HepG2 (cell line): ENCODE measurements around the gene FAM174B. TPM values are rescaled to one million over a fixed set of nuclear protein-coding genes. Genes with fewer than 3 reads are reported as not detected.

ENCODE experiments used
- ATAC-seq: fragments of 200-7000 bp; cut with Tn5 transposase; 3 replicates; pipeline ENCODE4 v1.9.1; 2020; ENCODE audit warnings: mild to moderate bottlenecking, moderate library complexity
- BruUV-seq: library from RNA; stranded (reverse); fragments of 400-500 nt; replicated peaks from 2 replicates; lab custom pipeline; 2021; lab: Mats Ljungman, UMichigan
- CTCF ChIA-PET: fragments of 300-600 bp; formaldehyde crosslinking; extraction: SDS; loops from one replicate; lab custom pipeline; 2021; ENCODE audit warnings: low total read pairs, inconsistent platforms, low intra/inter-chr PET ratio; lab: Yijun Ruan, JAX
- POLR2A ChIA-PET: fragments of 350-600 bp; sonication (Branson Sonifier 250); formaldehyde crosslinking; loops from one replicate; lab custom pipeline; 2020; ENCODE audit warnings: antibody characterized with exemption, inconsistent platforms; lab: Yijun Ruan, JAX
- DNase-seq: peaks from one replicate; pipeline ENCODE4 v3.0.0-alpha.2; 2015; ENCODE audit warnings: low spot score
- FAIRE-seq: peaks from 3 replicates; lab custom pipeline; 2011; peaks lifted over from hg19 to GRCh38; lab: Jason Lieb, UNC
- H2AFZ ChIP-seq: one replicate; pipeline ENCODE4 v1.6.1; 2011; ENCODE audit warnings: low read length, inconsistent platforms
- H3K27ac ChIP-seq: fragments of 300-600 bp; 3 replicates; pipeline ENCODE4 v1.8.0; 2011; ENCODE audit warnings: mixed run types, mild to moderate bottlenecking, mixed read lengths, low read length, inconsistent platforms; ENCODE audit not compliant: insufficient read depth; ENCODE audit errors: extremely low read length
- H3K27me3 ChIP-seq, 2 experiments: fragments of 200-600 bp in 1 of 2; 2 replicates in 1 of 2; 3 replicates in 1 of 2; pipeline versions ENCODE4 v1.6.0 to v1.8.0; 2011; ENCODE audit warnings: low read length in 2 of 2, mild to moderate bottlenecking in 2 of 2, moderate library complexity in 2 of 2, inconsistent platforms in 1 of 2; ENCODE audit not compliant: insufficient read depth in 2 of 2, control insufficient read depth in 1 of 2
- H3K36me3 ChIP-seq, 2 experiments: fragments of 200-600 bp in 1 of 2; replicated peaks in 1 of 2; 2 replicates in 1 of 2; 3 replicates in 1 of 2; pipeline versions ENCODE4 v1.5.1 to v1.8.0; 2011; ENCODE audit warnings: low read length in 2 of 2, inconsistent platforms in 1 of 2; ENCODE audit not compliant: insufficient read depth in 2 of 2, control insufficient read depth in 1 of 2
- H3K4me1 ChIP-seq: 2 replicates; pipeline ENCODE4 v1.5.1; 2012; ENCODE audit warnings: low read length, inconsistent platforms; ENCODE audit not compliant: insufficient read depth
- H3K4me2 ChIP-seq: 2 replicates; pipeline ENCODE4 v1.6.0; 2011; ENCODE audit warnings: low read depth, low read length, inconsistent platforms
- H3K4me3 ChIP-seq, 3 experiments: fragments of 200-600 bp in 1 of 3; sonication (generic), shearing (Covaris generic) in 1 of 3; replicated peaks in 1 of 3; 2 replicates each; pipeline ENCODE4 v1.5.1; 2011 to 2016; ENCODE audit warnings: low read length in 3 of 3, inconsistent platforms in 2 of 3, low read depth in 2 of 3, mild to moderate bottlenecking in 2 of 3, control low read depth in 1 of 3, mixed read lengths in 1 of 3; ENCODE audit not compliant: insufficient read depth in 1 of 3
- H3K79me2 ChIP-seq: one replicate; pipeline ENCODE4 v1.6.1; 2011; ENCODE audit warnings: low read length, inconsistent platforms; ENCODE audit not compliant: insufficient read depth
- H3K9ac ChIP-seq: 2 replicates; pipeline ENCODE4 v1.6.0; 2011; ENCODE audit warnings: mild to moderate bottlenecking, low read depth, low read length, inconsistent platforms; ENCODE audit not compliant: insufficient read depth
- H3K9me3 ChIP-seq: 2 replicates; pipeline ENCODE4 v1.5.1; 2012; ENCODE audit warnings: mild to moderate bottlenecking, low read length
- H4K20me1 ChIP-seq: 2 replicates; pipeline ENCODE4 v1.6.0; 2011; ENCODE audit warnings: inconsistent platforms, mild to moderate bottlenecking, low read length, moderate library complexity; ENCODE audit not compliant: insufficient read depth
- DR1 ChIP-seq: sonication (generic); formaldehyde crosslinking; IDR thresholded peaks from 2 replicates; pipeline ENCODE4 v1.8.0; 2021; ENCODE audit warnings: mild to moderate bottlenecking, missing genetic modification reagents, inconsistent platforms
- ELF1 ChIP-seq: sonication (generic); formaldehyde crosslinking; IDR thresholded peaks from 2 replicates; pipeline ENCODE4 v1.4.0; 2020; ENCODE audit warnings: missing genetic modification reagents
- HOXA7 ChIP-seq: sonication (generic); formaldehyde crosslinking; IDR thresholded peaks from 2 replicates; pipeline ENCODE4 v1.8.1; 2022; ENCODE audit warnings: mild to moderate bottlenecking, missing genetic modification reagents, moderate library complexity
- KDM5B ChIP-seq: sonication (generic); formaldehyde crosslinking; IDR thresholded peaks from 2 replicates; pipeline ENCODE4 v1.4.0; 2020; ENCODE audit warnings: missing genetic modification reagents, mild to moderate bottlenecking, borderline replicate concordance
- NR2F2 ChIP-seq: IDR thresholded peaks from 2 replicates; pipeline ENCODE4 v1.6.1; 2012; ENCODE audit warnings: low read depth, inconsistent platforms, borderline replicate concordance
- ONECUT2 ChIP-seq: sonication (generic); formaldehyde crosslinking; IDR thresholded peaks from 2 replicates; pipeline ENCODE4 v1.4.0; 2020; ENCODE audit warnings: missing genetic modification reagents
- SATB2 ChIP-seq: sonication (generic); formaldehyde crosslinking; IDR thresholded peaks from 2 replicates; pipeline ENCODE4 v1.5.0; 2020; ENCODE audit warnings: missing genetic modification reagents
- SNAI1 ChIP-seq: sonication (generic); formaldehyde crosslinking; IDR thresholded peaks from 2 replicates; pipeline ENCODE4 v1.5.0; 2020; ENCODE audit warnings: mild to moderate bottlenecking, missing genetic modification reagents, borderline replicate concordance
- ZBTB8A ChIP-seq: sonication (generic); formaldehyde crosslinking; IDR thresholded peaks from 2 replicates; pipeline ENCODE4 v1.4.0; 2020; ENCODE audit warnings: mild to moderate bottlenecking, low read depth, missing genetic modification reagents, borderline replicate concordance
- ZNF335 ChIP-seq: sonication (generic); formaldehyde crosslinking; IDR thresholded peaks from 2 replicates; pipeline ENCODE4 v1.4.0; 2020; ENCODE audit warnings: missing genetic modification reagents
- ZNF883 ChIP-seq: sonication (generic); formaldehyde crosslinking; IDR thresholded peaks from 2 replicates; pipeline ENCODE4 v1.5.1; 2020; ENCODE audit warnings: mild to moderate bottlenecking, missing genetic modification reagents; ENCODE audit errors: not compliant biosample characterization
- WGBS: methylation state at CpG from one replicate; pipeline ENCODE4 v1.1.6; 2017; ENCODE audit warnings: low lambda C conversion rate; 5-methylcytosine and 5-hydroxymethylcytosine counted together
- in situ Hi-C: cut with HindIII; loops from 2 replicates; pipeline ENCODE4 v1.10.0; 2017; ENCODE audit warnings: low pct_unique_long_range_greater_than_20kb; ENCODE audit not compliant: extremely low pct_ligation_motif_present
- intact Hi-C: fragments of 100-400 bp; cut with micrococcal nuclease; formaldehyde crosslinking; loops from one replicate; pipeline ENCODE4 v1.10.0; 2022; ENCODE audit not compliant: unreplicated experiment
- polyA plus RNA-seq, 8 experiments: library from polyadenylated mRNA; depleted of rRNA in 3 of 8; stranded (reverse) in 7 of 8; unstranded in 1 of 8; fragments of >200 nt; fragmentation: Illumina TruSeq in 4 of 8; extraction: Trizol in 4 of 8; gene quantifications; 2 replicates each; pipeline versions ENCODE4 v1.2.1 to v1.2.3, GENCODE V29; 2011 to 2016; ENCODE audit warnings: low read depth in 4 of 8, missing spikeins in 1 of 8, mixed read lengths in 1 of 8; ENCODE audit not compliant: insufficient read depth in 1 of 8
- total RNA-seq, 5 experiments: library from RNA; depleted of rRNA; stranded (reverse); fragments of >200 nt; fragmentation: Illumina TruSeq; extraction: Trizol; gene quantifications; 2 replicates each; pipeline ENCODE4 v1.2.3, GENCODE V29; 2016; ENCODE audit warnings: low read depth in 1 of 5
- TF ChIP-seq, protein P1 (sequence below): sonication (generic); formaldehyde crosslinking; IDR thresholded peaks from one replicate; pipeline ENCODE4 v1.5.1; 2020; ENCODE audit warnings: mild to moderate bottlenecking, missing genetic modification reagents; ENCODE audit errors: not compliant biosample characterization
- TF ChIP-seq, protein P2 (sequence below): sonication (generic); formaldehyde crosslinking; IDR thresholded peaks from 2 replicates; pipeline ENCODE4 v1.5.0; 2020; ENCODE audit warnings: missing genetic modification reagents, mild to moderate bottlenecking, borderline replicate concordance
- TF ChIP-seq, protein P3 (sequence below): sonication (generic); formaldehyde crosslinking; IDR thresholded peaks from 2 replicates; pipeline ENCODE4 v1.5.0; 2020; ENCODE audit warnings: mild to moderate bottlenecking, missing genetic modification reagents, moderate library complexity

Gene FAM174B
- total and polyA plus RNA-seq, 2 of the 13 experiments (the other 11 are each of a cell fraction or from before 2014, with no cell fraction given) = 0.90 to 2.1 TPM

DNA sequence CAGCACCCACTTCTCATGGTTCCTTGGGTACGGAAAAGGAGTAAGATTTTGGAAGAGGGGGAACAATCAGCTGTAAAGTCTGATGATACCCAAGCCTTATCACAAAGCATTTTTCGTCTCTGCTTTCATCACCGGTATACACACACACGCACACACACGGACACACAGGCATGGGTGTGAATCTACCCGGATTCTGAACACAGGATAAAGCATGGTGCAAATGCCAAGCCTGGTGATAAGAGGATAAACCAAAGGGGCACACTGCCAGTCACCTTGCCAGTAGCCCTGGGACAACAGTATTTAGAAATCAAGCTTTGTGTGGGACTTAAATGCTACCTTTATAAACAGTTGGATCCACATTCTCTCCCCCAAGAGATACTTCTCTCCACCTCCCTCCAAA lies 22.2 kb downstream of the FAM174B start:
- intact Hi-C loops (no loop called here), in situ Hi-C loops (no loop called here)
- H3K27ac ChIP-seq = no peak overlapping the region
- no TSS peak for BruUV-seq
- WGBS = 55% methylated on average over 6 of the region's 6 CpGs
- TF ChIP-seq ZNF883 (CRISPR knock-in tag) (no peak), ZBTB8A (CRISPR knock-in tag) (no peak), NR2F2 (no peak), SATB2 (no peak), ELF1 (no peak), KDM5B (CRISPR knock-in tag) (no peak), DR1 (CRISPR knock-in tag) (no peak), ZNF335 (no peak), SNAI1 (CRISPR knock-in tag) (no peak), ONECUT2 (CRISPR knock-in tag) (no peak), HOXA7 (no peak)
- TF ChIP-seq, protein P1, sequence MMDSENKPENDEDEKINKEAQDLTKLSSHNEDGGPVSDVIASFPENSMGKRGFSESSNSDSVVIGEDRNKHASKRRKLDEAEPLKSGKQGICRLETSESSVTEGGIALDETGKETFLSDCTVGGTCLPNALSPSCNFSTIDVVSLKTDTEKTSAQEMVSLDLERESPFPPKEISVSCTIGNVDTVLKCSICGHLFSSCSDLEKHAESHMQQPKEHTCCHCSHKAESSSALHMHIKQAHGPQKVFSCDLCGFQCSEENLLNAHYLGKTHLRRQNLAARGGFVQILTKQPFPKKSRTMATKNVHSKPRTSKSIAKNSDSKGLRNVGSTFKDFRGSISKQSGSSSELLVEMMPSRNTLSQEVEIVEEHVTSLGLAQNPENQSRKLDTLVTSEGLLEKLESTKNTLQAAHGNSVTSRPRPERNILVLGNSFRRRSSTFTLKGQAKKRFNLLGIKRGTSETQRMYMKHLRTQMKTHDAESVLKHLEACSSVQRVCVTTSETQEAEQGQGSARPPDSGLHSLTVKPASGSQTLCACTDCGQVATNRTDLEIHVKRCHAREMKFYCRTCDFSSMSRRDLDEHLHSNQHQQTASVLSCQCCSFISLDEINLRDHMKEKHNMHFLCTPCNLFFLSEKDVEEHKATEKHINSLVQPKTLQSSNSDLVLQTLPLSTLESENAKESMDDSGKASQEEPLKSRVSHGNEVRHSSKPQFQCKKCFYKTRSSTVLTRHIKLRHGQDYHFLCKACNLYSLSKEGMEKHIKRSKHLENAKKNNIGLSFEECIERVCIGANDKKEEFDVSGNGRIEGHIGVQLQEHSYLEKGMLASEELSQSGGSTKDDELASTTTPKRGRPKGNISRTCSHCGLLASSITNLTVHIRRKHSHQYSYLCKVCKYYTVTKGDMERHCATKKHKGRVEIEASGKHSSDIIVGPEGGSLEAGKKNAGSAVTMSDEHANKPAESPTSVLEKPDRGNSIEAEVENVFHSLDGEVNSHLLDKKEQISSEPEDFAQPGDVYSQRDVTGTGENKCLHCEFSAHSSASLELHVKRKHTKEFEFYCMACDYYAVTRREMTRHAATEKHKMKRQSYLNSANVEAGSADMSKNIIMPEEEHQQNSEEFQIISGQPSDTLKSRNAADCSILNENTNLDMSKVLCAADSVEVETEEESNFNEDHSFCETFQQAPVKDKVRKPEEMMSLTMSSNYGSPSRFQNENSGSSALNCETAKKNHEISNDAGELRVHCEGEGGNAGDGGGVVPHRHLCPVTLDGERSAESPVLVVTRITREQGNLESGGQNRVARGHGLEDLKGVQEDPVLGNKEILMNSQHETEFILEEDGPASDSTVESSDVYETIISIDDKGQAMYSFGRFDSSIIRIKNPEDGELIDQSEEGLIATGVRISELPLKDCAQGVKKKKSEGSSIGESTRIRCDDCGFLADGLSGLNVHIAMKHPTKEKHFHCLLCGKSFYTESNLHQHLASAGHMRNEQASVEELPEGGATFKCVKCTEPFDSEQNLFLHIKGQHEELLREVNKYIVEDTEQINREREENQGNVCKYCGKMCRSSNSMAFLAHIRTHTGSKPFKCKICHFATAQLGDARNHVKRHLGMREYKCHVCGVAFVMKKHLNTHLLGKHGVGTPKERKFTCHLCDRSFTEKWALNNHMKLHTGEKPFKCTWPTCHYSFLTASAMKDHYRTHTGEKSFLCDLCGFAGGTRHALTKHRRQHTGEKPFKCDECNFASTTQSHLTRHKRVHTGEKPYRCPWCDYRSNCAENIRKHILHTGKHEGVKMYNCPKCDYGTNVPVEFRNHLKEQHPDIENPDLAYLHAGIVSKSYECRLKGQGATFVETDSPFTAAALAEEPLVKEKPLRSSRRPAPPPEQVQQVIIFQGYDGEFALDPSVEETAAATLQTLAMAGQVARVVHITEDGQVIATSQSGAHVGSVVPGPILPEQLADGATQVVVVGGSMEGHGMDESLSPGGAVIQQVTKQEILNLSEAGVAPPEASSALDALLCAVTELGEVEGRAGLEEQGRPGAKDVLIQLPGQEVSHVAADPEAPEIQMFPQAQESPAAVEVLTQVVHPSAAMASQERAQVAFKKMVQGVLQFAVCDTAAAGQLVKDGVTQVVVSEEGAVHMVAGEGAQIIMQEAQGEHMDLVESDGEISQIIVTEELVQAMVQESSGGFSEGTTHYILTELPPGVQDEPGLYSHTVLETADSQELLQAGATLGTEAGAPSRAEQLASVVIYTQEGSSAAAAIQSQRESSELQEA (CRISPR knock-in tag) = no peak
- TF ChIP-seq, protein P2, sequence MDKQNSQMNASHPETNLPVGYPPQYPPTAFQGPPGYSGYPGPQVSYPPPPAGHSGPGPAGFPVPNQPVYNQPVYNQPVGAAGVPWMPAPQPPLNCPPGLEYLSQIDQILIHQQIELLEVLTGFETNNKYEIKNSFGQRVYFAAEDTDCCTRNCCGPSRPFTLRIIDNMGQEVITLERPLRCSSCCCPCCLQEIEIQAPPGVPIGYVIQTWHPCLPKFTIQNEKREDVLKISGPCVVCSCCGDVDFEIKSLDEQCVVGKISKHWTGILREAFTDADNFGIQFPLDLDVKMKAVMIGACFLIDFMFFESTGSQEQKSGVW (CRISPR knock-in tag) = no peak
- TF ChIP-seq, protein P3, sequence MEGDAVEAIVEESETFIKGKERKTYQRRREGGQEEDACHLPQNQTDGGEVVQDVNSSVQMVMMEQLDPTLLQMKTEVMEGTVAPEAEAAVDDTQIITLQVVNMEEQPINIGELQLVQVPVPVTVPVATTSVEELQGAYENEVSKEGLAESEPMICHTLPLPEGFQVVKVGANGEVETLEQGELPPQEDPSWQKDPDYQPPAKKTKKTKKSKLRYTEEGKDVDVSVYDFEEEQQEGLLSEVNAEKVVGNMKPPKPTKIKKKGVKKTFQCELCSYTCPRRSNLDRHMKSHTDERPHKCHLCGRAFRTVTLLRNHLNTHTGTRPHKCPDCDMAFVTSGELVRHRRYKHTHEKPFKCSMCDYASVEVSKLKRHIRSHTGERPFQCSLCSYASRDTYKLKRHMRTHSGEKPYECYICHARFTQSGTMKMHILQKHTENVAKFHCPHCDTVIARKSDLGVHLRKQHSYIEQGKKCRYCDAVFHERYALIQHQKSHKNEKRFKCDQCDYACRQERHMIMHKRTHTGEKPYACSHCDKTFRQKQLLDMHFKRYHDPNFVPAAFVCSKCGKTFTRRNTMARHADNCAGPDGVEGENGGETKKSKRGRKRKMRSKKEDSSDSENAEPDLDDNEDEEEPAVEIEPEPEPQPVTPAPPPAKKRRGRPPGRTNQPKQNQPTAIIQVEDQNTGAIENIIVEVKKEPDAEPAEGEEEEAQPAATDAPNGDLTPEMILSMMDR (CRISPR knock-in tag) = no peak
- peaks cover 0 to 3% of the 10 kb centered on the region in 2 experiments; a peak in 1 of 5 replicates for H3K27me3 ChIP-seq
- H3K4me3 ChIP-seq = no peak overlapping the region
- H3K79me2 ChIP-seq = no peaks in the 10 kb centered on the region
- no peaks in the 10 kb centered on the region for H4K20me1 ChIP-seq
- DNase-seq = no peak
- no peaks in the 10 kb centered on the region for H3K9me3 ChIP-seq
- H2AFZ ChIP-seq = no peak overlapping the region
- FAIRE-seq = no peak
- H3K4me1 ChIP-seq = peaks cover 14% of the 10 kb centered on the region
- ATAC-seq = no peak
- H3K36me3 ChIP-seq = no peaks in the 10 kb centered on the region
- no peak overlapping the region for H3K4me2 ChIP-seq
- H3K9ac ChIP-seq = no peak overlapping the region
- CTCF ChIA-PET = no interaction called here
- POLR2A ChIA-PET = no interaction called here
